B cell (primary cell): Measurements from ENCODE around the gene CAMSAP2. TPM values are rescaled to one million over a fixed set of nuclear protein-coding genes. Genes with fewer than 3 reads are reported as not detected.

Experiments used
- ATAC-seq: fragments of 200-7000 bp; cut with Tn5 transposase; one replicate; pipeline ENCODE4 v1.10.0; 2021; ENCODE audit warnings: low read depth, mild to moderate bottlenecking, moderate number of reproducible peaks, moderate library complexity
- CTCF ChIA-PET: fragments of 350-600 bp; sonication (Branson Sonifier 250); formaldehyde crosslinking; loops from one replicate; lab custom pipeline; 2021; ENCODE audit warnings: antibody characterized with exemption, inconsistent platforms; lab: Charles Lee
- POLR2A ChIA-PET: fragments of 350-600 bp; sonication (Branson Sonifier 250); formaldehyde crosslinking; loops from one replicate; lab custom pipeline; 2021; ENCODE audit warnings: antibody characterized with exemption; lab: Charles Lee
- DNase-seq: peaks from one replicate; pipeline ENCODE4 v3.0.0; 2013
- H2AFZ ChIP-seq: 2 replicates; pipeline ENCODE4 v1.6.1; 2012; ENCODE audit warnings: mild to moderate bottlenecking, low read depth, low read length; ENCODE audit not compliant: insufficient read depth, poor library complexity, severe bottlenecking
- H3K27ac ChIP-seq, 2 donors: 1 replicate in 1 of 2; 2 replicates in 1 of 2; pipeline ENCODE4 v1.5.1; 2012 to 2013; ENCODE audit warnings: low read length in 2 of 2, mild to moderate bottlenecking in 2 of 2, moderate library complexity in 1 of 2
- H3K27me3 ChIP-seq, 4 experiments: fragments of 200-600 bp in 1 of 4; sonication (generic) in 1 of 4; replicated peaks in 1 of 4; 1 replicate in 2 of 4; 2 replicates in 2 of 4; pipeline versions ENCODE4 v1.6.1 to v1.7.0; 2013 to 2016; ENCODE audit warnings: low read length in 3 of 4, mild to moderate bottlenecking in 2 of 4, mixed read lengths in 1 of 4, moderate library complexity in 1 of 4; ENCODE audit not compliant: insufficient read depth in 4 of 4, control insufficient read depth in 3 of 4; ENCODE audit errors: control extremely low read depth in 1 of 4
- H3K36me3 ChIP-seq, 2 experiments: replicated peaks in 1 of 2; 1 replicate in 1 of 2; 2 replicates in 1 of 2; pipeline versions ENCODE4 v1.6.1 to v1.7.1; 2013; ENCODE audit warnings: low read length in 1 of 2; ENCODE audit not compliant: insufficient read depth in 2 of 2, control insufficient read depth in 1 of 2; ENCODE audit errors: control extremely low read depth in 1 of 2, extremely low read depth in 1 of 2
- H3K4me1 ChIP-seq, 2 donors: fragments of 200-600 bp in 1 of 2; sonication (generic) in 1 of 2; 1 replicate in 1 of 2; 2 replicates in 1 of 2; pipeline versions ENCODE4 v1.5.1 to v1.6.1; 2013 to 2017; ENCODE audit warnings: low read length in 2 of 2; ENCODE audit not compliant: control insufficient read depth in 2 of 2, insufficient read depth in 2 of 2
- H3K4me2 ChIP-seq: replicated peaks from 2 replicates; pipeline ENCODE3; 2012; ENCODE audit warnings: mild to moderate bottlenecking, low read depth, low read length; ENCODE audit not compliant: poor library complexity, severe bottlenecking
- H3K4me3 ChIP-seq, 5 experiments: fragments of 200-600 bp in 1 of 5; sonication (generic) in 1 of 5; 1 replicate in 3 of 5; 2 replicates in 2 of 5; pipeline versions ENCODE4 v1.5.1 to v1.7.0; 2011 to 2016; ENCODE audit warnings: low read length in 4 of 5, mild to moderate bottlenecking in 4 of 5, low read depth in 2 of 5, control low read depth in 1 of 5, moderate library complexity in 1 of 5; ENCODE audit not compliant: insufficient read depth in 1 of 5; ENCODE audit errors: control extremely low read depth in 1 of 5, extremely low read depth in 1 of 5
- H3K79me2 ChIP-seq: fragments of 200-600 bp; sonication (generic); one replicate; pipeline ENCODE4 v1.6.0; 2016; ENCODE audit warnings: low read length; ENCODE audit not compliant: control insufficient read depth, insufficient read depth
- H3K9ac ChIP-seq: fragments of 200-600 bp; sonication (generic); 2 replicates; pipeline ENCODE4 v1.6.1; 2017; ENCODE audit warnings: mild to moderate bottlenecking, low read length, moderate library complexity
- H3K9me3 ChIP-seq, 3 donors: one replicate each; pipeline versions ENCODE4 v1.6.1 to v1.7.1; 2013; ENCODE audit warnings: low read length in 2 of 3; ENCODE audit not compliant: control insufficient read depth in 2 of 3, insufficient read depth in 1 of 3; ENCODE audit errors: control extremely low read depth in 1 of 3
- H4K20me1 ChIP-seq: 2 replicates; pipeline ENCODE4 v1.6.0; 2012; ENCODE audit warnings: mild to moderate bottlenecking, low read length; ENCODE audit not compliant: insufficient read depth, control insufficient read depth, poor library complexity, severe bottlenecking
- H3K27ac Mint-ChIP-seq: one replicate; pipeline ENCODE4 v1.8.0; 2021; ENCODE audit warnings: mixed read lengths
- H3K27me3 Mint-ChIP-seq: one replicate; pipeline ENCODE4 v1.8.0; 2021; ENCODE audit warnings: mixed read lengths
- H3K4me1 Mint-ChIP-seq: one replicate; pipeline ENCODE4 v1.8.0; 2021; ENCODE audit warnings: mixed read lengths
- H3K4me3 Mint-ChIP-seq: one replicate; pipeline ENCODE4 v1.8.0; 2021; ENCODE audit warnings: mixed read lengths
- H3K9me3 Mint-ChIP-seq: one replicate; pipeline ENCODE4 v1.8.0; 2022; ENCODE audit warnings: mixed read lengths; ENCODE audit not compliant: insufficient read depth
- CTCF ChIP-seq: fragments of 200-600 bp; IDR thresholded peaks from one replicate; pipeline ENCODE4 v1.8.0; 2022; ENCODE audit warnings: antibody characterized with exemption, mild to moderate bottlenecking
- EZH2 ChIP-seq: IDR thresholded peaks from 2 replicates; pipeline ENCODE4 v1.6.1; 2012; ENCODE audit warnings: borderline replicate concordance, low read depth, mild to moderate bottlenecking, moderate library complexity, low read length; ENCODE audit not compliant: insufficient read depth, poor library complexity, severe bottlenecking
- WGBS: methylation state at CpG from one replicate; pipeline ENCODE4 v1.1.5; 2013; ENCODE audit warnings: missing lambda C conversion rate; ENCODE audit not compliant: insufficient coverage; 5-methylcytosine and 5-hydroxymethylcytosine counted together
- intact Hi-C: fragments of 100-400 bp; cut with micrococcal nuclease; formaldehyde crosslinking; loops from one replicate; pipeline ENCODE4 v1.10.0; 2022
- polyA plus RNA-seq: library from polyadenylated mRNA; depleted of rRNA; stranded (reverse); fragments of >200 nt; gene quantifications from 2 replicates; pipeline ENCODE4 v1.2.3, GENCODE V29; 2012
- total RNA-seq, 2 donors: library from RNA; stranded (reverse); fragments of 120-200 nt in 1 of 2; gene quantifications; 1 replicate in 1 of 2; 2 replicates in 1 of 2; pipeline versions ENCODE4 v1.2.3 to v1.2.4, GENCODE V29; 2013 to 2022

CAMSAP2 gene
- total and polyA plus RNA-seq, 2 donors (not counting 1 experiment from before 2014, with no cell fraction given) = 0.10 to 2.1 TPM

DNA sequence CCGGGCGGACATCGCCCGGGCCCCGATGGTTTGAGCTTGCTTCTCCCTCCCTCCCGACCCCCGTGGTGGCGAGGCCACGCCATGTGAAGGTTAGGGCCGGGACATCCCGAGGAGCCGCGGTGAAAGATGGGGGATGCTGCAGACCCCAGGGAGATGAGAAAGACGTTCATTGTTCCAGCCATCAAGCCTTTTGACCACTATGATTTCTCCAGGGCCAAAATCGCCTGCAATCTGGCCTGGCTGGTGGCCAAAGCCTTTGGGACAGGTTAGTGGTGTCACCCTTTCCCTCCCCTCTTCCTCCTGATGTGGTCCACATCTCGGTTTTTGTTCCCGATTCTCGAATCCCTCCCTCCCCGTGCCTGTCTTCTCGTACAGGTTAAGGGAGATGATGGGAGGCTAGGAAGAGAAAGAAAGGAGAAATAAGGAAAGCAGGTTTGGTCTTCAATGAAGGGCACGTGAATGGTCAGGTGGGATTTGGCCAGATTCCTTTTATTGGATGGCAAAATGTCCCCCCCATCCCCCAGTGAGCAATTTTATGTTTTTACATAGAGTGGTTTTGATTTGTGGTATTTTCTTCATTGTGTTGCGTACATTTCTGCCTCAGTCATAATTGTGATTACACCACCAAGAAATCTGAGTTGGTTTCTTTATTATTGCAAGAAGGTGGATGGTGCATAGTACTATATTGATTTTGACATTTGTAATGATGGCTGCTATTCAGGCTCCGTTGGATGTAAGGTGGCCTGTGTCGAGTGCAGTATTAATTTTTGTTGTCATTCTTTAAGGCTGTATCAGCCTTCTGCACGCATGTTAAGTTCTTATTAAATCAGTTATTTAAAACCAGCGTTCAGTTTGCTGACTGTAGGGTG is 1.2 kb downstream of the CAMSAP2 start:
- Histone ChIP-seq H3K27me3 (peaks cover 0 to 11% (median 6%) of the 10 kb centered on the region in 4 experiments), H4K20me1 (no peaks in the 10 kb centered on the region), H3K9me3 (no peaks in the 10 kb centered on the region), H3K9ac (peak overlapping the region; percentile 80), H3K4me2 (peak overlapping the region; percentile 96), H3K27ac (no peak overlapping the region), H2AFZ (peak overlapping the region; percentile 91), H3K4me1 (peaks cover 13% of the 10 kb centered on the region in 2 donors), H3K4me3 (peak overlapping the region; percentile 11 to 71 (median 58)), H3K79me2 (no peaks in the 10 kb centered on the region), H3K36me3 (no peaks in the 10 kb centered on the region)
- DNase-seq (no peak), ATAC-seq (no peak)
- Mint-ChIP-seq H3K27ac (peak overlapping the region; percentile 43), H3K9me3 (no peaks in the 10 kb centered on the region), H3K4me3 (peak overlapping the region; percentile 74), H3K27me3 (peaks cover 27% of the 10 kb centered on the region), H3K4me1 (peaks cover 17% of the 10 kb centered on the region)
- ChIA-PET POLR2A (interaction anchor here (1.5 kb wide), 1 partner anchor 70 kb away, joined by 5 read pairs; the partner anchor contains the start of gene DDX59), CTCF (no interaction called here)
- no peak for TF ChIP-seq EZH2
- no peak for TF ChIP-seq CTCF
- intact Hi-C loops = loop anchor here (1.0 to 2.0 kb wide), 3 partner anchors 8 to 119 kb away; partner anchors contain the start of gene KIF14
- 0% methylated on average over 15 of the region's 26 CpGs for WGBS
